Measurements from ENCODE around the gene VPS39.

VPS39 gene

DNA sequence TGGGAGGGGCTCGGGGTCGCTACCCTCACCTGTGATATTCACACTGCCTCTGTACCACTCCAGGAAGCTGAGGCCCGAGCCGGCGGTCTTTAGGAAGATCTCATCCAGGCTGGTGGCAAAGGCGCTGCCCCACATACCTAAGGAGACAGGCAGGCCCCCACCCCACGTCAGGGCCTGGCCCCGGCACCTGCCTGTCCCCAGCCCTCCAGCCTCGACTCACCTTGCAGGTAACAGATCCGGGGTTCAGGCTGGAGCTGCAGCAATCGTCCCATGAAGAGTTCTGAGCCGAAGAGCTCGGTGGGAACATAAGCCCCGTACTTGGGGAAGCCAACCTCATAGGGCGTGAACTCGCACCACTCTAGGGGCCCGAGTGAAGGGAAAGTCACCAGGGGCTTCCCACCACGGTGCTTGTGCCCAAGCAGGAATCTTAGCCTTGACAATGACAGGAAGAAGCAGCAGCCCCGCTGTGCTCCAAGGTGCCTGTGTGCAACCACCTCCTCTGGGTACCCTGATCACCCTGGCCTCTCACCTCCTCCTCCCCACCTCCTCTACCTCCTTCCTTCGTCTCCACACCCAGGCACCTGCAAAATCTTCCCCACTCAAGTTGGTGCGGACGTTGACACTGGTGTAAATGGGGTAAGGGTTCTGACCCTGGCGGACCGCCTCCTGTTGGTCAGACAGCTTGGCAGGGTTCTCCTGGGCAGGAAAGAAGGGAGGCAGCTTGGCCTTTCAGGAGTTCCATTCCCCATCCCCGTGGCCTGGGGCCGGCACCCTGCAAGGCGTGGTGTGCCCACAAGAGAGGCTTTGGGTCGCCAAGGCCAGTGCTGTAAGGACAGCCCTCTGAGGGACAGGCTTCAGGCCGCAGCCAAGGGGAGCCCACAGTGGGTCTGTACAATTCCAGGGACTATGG lies 62.3 kb downstream of the VPS39 start:
- no peak for DNase-seq (ENCODE audit: low spot score)

DNA sequence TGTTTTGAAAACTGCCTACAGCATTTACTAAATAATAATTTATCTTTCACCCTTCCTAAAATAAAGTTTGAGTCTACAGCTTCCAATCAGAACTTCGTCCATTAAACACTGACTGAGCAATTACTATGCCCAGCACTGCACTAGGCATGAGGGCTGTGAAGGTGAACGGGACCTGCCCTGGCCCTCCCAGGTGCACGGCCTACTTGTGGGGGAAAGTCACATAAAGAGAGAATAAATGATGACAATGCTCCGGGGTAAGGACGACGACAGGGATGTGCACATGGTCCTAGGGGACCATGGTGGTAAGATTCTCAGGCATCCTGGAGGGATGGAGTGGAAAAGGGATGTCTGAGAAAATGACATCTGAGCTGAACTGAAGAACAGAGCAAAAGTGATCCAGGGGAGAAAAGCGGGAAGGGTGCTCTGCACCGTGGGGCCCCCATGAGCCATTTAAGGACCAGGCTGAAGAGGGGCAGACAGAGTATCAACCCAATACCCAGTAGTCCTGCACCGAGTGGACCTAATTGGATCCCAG lies 63.2 kb downstream of the VPS39 start:
- no peak for DNase-seq (ENCODE audit: low spot score)

DNA sequence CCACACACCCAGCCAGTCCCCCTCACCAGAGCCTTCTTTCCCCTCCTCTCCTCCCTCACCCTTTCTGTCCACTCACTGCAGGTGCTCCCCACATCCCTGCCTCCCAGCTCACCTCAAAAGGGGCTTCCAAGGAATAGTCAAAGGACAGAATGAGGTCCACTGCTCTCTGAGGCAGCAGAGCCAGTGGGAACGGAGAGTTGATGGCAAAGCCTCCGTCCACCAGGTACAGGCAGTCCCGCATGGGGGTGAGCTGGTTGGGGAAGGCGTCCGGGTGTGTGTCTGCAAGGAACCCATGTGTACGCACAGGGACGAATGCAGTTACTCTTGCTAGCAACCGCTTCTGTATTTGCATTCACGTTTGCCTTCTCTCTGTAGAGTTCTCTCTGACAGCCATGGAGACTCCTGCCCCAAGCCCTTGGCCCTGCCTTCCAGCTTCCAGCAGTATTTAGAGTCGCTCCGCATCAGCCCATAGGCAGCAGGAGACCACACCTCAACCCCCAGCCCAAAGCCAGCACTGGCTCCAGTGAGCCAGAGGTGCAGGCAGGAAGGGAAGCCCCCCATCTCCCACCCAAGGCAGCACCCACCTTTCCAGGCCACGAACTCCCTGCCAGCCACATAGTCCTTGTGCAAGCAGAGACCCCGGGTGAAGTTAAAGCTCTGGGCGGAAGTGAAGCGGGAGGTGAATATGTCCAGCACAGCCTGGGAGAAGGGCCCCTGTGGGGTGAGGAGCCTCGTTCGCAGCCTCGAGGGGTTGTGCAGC lies 64.1 kb downstream of the VPS39 start:
- DNase-seq (ENCODE audit: low spot score), result no peak

DNA sequence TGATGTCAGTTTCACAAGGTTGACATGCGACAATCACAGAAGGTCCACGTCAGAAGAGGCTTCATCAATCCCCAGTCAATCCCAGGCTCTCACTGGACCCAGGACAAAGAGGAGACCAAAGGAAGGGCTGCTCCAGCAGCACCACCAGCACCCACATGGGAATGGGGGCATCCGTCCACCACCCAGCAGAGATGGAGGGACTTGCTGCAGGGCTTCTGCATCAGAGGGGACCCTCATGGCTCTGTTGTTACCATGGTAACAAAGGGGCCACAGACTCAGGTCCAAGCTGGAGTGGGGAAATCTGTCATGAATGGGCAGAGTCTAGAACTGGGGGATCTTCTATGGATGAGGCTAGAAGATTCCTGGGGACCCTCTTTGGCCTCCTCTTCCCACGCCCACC lies 64.7 kb downstream of the VPS39 start:
- DNase-seq (ENCODE audit: low spot score), result no peak

DNA sequence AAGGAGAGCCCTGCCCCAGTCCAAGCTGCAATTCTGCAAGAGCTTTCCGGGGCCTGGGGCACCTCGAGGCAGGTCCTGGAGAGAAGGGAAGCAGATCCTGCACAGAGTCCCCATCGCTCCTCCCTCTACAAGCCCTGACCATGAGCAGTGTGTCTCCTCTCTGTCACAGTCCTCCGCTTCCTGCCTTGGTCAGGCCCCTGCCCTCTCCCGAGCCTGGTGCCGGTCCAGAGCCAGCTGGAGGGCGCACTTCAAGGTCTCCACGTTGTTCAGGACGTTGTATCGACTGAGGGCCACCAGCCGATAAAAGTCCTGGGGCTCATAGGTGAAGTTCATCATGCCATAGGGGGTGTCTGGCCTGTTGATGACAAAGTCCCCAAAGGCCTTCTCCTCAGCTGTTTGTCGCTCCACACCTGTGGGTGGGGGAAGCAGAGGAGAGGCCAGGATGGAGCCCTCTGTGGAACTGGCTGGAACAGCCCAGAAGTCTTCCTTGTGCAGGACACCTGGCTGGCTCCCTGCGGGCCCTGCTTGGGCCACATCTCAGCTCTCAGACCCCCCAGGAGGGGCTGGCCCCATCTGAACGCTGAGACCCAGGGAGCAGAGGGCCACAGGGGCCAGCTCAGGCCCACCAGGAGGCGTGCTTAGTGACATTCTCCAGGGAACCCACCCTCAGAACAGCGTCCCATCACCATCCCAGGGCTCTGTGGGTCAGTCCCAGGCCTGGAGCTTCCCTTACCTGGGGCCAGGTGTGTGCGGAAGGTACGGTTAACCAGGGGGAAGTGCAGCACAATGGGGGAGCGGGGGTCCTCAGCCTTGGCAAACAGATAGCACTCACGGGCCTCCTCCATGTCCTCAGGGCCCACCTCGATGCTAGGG lies 66.1 kb downstream of the VPS39 start:
- DNase-seq (ENCODE audit: low spot score), result no peak

DNA sequence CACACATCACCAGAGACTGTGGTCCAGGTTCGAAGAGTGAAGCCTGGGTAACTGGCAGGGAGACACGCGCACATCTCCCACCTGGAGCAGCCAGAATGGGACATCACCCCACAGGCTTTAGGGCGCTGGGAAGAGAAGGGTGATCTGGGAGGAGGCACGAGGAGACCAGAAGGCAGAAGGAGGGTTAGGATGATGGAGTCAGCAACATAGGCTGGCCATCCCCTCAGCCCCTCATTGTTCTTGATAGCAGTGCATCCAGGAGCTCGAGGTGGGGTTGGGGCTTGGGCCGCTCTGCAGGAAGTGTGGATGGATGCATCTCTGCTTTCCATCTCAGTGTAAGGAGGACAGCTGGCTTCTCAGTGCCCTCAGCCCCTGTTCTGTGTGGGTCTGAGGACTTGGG lies 66.9 kb downstream of the VPS39 start:
- DNase-seq (ENCODE audit: low spot score), result no peak

DNA sequence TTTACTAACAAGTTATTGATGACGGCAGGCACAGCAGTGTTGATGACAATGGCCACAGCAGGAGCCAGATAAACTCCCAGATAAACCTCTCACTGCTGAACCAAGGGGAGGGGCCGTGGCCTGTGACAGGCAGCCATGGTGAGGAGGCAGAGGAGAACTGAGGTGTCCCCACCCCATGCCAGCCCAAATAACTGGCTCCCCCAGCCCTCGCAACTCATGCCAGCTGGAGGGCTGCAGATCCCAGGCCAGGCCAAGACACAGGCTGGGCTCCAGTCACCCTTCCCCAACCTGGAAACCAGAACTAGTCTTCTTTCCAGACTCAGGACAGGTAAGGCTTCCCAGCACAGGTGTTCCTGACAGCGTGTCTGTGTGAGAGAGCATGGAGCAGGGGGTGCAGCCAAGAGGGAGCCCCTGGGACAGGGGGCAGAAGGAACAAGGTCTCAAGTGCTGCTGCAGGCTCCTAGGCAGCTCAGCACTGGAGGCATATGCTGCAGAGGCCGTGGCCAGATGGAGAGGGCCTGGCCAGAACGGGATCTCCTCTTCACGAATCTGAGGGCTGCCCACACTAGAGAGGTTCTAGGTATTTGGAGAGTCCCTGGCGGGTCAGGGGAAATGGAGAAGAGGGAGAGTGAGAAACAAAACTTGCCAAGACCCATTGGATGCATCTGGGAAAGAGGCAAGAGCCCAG lies 67.6 kb downstream of the VPS39 start:
- DNase-seq (ENCODE audit: low spot score), result no peak

DNA sequence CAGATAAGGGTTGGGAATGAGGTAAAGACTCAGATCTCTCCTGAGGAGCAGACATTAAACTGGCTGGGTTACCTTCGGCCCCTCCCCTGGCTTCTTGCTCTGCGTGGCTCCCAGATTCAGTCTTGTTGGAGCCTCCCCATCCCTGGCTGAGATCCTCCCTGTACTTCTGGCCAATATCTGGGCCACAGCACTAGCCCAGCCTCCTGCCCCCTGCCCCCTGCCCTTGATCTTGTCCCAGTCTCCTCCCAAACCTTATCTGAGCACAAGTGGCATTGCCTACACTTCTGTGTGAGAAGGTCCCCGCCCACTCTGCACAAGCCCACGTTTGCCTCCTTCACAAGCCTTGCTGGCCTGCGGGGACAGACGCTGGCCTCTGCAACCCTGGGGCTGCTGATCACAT lies 68.5 kb downstream of the VPS39 start:
- DNase-seq (ENCODE audit: low spot score), result no peak

DNA sequence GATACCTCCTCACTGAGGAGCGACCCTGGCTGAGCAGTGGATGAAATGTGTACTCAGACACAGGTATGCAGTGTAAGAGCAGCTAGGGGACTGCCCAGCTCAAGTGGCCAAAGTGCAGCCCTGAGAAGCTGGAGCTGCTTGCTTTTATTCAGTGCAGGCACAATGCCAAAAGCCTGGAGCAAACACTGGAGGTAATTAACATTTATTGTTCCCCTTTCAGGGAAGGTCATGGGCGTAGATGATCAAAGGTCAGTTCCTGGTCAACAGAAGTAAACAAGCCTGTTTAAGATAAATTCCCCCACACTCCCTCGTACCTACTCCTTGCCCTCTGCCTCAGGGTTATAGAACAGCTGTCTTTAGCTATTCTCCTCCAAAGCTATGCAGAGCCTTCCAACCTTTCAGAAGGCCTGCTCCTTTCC lies 69.1 kb downstream of the VPS39 start:
- no peak for DNase-seq (ENCODE audit: low spot score)

DNA sequence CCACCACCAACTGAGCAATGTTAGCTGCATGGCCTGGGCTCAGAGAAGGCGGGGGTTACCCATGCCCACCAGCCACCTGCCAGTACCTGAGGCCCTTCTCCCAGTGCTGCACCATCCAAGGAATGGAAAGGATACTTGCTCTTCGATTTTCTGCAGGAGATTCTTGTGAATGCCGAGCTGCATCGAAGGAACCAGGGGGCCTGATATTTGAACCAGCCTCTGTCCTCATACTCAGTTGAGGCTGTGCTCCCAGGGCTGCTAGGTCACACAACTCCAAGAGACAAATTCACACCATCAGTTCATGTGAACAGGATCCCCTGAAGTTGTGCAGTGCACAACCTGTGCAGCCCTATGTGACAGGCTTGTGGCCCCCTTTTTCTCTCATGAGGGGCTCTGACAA lies 69.7 kb downstream of the VPS39 start:
- no peak for DNase-seq (ENCODE audit: low spot score)

DNA sequence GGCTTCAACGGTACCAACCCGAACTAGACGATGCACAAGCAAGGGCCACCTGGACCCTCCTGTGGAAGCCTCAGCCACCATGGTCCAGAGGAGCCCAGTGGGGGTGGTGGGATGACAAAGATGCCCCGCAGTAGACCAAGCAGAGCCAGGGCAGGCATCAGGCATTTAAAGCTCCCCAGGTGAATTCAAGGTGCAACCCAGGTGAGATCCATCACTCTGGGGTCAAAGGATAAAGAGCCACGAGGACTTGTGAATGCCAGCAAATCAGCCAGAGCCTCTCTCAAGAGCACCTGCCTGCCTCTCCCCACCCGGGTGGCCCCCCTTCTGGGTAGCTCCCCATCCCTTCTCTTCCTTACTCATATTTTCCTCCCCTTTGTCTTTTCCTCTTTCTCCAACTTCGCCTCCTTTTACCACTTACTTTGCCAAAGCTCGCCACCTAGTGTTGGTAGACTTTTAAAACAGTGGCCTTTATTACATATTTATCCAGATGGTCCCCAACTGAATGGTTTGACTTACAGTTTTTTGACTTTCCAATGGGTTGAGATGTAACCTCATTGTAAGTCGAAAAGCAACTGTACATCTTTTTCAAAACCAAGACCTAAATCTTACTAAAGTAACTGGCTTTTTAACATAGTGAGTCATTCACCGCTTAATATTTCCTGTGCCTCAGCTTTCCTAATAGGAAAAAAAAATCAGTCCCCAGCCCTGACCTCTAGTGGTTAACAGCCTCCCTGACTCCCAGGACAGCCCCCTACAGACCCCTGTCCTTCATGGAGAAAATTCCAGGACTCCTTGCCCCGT lies 70.4 kb downstream of the VPS39 start:
- peak; percentile 18 for DNase-seq (ENCODE audit: low spot score)

DNA sequence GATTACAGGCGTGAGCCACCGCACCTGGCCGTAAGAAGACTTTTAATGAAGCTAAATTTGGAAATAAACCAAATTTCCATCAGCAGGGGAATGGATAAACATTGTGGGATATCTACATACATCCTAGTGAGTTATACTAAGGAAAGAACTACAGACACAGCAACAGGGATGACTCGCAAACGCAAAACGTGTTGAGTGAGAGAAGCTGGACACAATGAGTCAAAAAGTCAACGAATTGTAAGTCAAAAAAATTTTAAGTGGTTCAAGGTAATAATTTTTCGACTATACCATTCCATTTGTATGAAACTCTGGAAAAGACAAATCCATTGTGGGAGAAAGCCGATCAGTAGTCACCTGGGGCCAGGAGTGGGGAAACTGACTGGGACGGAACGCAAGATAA lies 71.6 kb downstream of the VPS39 start:
- no peak for DNase-seq (ENCODE audit: low spot score)

DNA sequence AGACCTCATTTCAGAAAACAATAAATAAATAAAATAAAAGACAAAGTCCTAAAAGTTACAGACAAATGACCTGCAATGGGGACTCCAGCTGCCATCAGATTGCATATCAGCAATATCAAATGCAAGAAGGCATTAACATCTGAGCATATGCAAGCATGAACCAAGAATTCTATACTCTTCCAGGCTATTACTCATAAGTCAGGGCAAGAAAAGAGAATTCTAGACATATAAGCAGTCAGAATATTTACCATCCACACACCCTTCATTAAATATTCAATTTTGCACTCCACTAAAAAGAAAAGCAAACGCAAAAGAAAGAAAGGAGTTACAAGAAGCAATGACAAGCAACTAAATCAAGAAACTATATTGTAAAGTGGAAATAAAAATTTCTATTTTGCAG lies 72.8 kb downstream of the VPS39 start:
- no peak for DNase-seq (ENCODE audit: low spot score)

DNA sequence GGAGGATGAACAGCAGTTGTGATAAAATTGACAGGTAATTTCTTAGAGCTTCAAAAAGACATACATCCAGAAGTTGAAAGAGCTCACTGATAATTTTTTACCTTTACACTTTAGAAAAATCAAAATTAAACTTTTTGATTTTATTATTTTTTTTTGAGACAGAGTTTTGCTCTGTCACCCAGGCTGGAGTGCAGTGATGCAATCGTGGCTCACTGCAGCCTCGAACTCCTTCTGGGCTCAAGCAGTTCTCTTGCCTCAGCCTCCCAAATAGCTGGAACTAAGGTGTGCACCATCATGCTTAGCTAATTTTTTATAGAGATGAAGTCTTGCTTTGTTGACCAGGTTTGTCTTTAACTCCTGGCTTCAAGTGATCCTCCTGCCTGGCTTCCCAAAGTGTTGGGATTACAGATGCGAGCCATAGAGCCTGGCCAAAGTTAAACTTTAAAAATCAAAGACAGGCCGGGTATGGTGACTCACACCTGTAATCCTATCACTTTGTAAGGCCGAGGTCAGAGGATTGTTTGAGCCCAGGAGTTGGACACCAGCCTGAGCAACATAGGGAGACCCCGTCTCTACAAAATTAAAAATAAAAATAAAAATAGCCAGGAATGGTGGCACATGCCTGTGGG lies 73.4 kb downstream of the VPS39 start:
- DNase-seq (ENCODE audit: low spot score), result no peak

DNA sequence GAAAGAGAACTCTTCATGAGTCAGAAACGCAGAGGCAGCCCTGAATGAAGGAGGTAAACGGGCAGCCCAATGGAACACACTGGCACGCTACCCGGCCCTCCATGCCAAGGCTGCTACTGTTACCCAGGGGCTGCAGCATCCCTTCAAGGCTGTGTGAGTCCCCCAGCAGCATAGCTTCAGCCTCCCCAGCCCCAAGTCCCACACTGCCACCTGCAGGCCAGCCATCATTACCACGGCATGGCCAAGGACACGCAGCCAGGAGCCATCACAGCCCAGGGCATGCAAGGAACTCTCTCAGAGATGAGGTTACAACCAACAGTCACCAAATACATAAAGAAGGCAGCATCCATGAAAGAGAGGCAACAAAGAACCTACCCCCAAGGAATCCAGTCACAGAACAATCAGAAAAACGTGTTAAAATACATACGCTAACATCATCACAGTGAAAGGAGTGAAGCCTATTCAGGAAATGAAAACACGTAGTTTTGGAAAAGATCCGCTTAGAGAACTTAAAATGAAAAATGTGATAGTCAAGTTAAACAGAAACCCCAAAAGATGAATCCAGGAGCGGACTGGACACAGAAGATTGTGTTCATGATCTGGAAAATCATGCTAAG lies 74.1 kb downstream of the VPS39 start:
- DNase-seq (ENCODE audit: low spot score), result no peak

DNA sequence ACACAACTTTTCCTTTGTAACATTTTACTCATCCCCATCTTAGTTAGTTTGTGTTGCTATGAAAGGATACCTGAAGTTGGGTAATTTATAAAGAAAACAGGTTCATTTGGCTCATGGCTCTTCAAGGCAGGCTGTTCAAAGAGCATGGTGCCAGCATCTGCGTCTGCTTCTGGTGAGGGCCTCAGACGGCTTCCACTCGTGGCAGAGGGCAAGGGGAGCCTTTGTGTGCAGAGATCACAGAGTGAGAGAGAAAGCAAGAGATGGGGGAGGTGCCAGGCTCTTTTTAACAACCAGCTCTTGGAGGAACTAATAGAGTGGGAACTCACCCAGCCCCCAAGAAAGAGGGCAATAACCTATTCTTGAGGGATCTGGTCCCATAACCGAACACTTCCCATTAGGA lies 74.7 kb downstream of the VPS39 start:
- DNase-seq (ENCODE audit: low spot score), result no peak

DNA sequence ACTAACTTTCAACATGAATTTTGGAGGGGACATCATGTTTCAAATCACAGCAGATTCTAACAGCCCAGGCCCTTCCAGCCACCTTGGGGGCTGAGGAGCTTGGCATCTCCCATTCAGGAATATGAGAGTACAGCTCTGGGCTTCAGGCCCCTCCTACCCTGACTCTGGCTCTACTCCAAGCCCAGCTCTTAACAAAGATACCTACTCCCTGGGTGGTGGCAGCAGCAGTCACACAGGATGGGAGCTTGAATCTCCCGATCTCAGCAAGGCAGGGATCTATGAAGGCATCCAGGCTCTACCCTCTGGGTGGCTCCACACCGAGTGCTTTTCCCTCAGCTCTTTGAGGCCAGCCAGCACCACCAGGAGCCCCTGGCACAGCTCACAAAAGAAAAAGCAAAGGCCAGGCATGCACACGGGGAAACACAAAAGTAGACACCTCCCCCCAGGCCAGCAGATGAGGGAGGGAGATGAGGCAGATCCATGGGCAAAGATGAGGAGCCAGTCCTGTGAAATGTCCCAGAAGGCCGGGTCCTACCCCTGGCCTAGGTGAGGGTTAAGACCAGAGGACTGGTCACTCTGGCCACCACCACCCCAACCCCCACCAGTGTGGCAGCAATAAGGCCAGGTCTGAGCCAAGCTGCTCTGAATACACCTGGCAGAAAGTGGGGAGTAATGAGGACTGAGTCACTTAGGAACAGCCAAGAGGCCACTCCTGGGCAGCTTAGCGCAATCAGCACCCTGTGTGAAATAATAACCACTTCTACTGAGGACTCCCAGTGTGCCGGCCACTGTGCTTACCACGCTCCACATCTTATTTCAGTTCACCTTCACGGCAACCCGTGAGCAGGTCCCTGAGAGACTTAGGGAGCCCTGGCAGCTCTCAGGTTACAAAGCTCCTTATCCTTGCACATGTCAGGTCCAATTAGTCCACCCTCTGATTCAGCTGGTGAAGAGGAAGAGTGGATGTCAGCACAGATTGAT lies 76.0 kb downstream of the VPS39 start:
- no peak for DNase-seq (ENCODE audit: low spot score)

DNA sequence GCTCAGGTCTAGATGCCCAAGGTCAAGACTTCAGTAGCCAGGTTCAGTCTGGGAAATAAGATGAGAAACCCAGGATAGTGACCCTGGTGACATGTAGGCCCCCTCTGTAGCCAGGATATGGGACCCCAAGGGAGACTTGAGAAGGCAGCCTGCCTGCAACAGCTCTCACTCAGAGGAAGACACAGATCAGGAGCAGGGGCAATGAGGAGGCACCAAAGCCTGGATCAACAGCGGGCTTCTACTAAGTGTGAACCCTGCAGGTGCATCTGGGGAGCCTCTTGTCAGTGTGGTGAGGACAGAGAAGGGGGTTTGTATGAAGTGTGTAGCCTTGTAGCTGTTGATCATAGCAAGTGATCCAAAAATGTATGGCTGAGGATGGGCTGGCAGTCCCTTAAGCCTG lies 77.1 kb downstream of the VPS39 start:
- DNase-seq (ENCODE audit: low spot score), result no peak
